Hippocampal formation (tissue), 2 donors: Measurements from ENCODE around the gene PDHX.
A peak's percentile ranks its signal among the peaks of the same experiment; 100 is the strongest.
"Not testable (repeated sequence)": the region's sequence is repeated elsewhere in the genome, so short reads cannot be mapped to it uniquely, and the experiment has no call there.

Experiments
- DNase-seq, 2 donors: peaks; one replicate each; lab custom pipeline; 2025; lab: John Stamatoyannopoulos, UW

Gene PDHX

DNA sequence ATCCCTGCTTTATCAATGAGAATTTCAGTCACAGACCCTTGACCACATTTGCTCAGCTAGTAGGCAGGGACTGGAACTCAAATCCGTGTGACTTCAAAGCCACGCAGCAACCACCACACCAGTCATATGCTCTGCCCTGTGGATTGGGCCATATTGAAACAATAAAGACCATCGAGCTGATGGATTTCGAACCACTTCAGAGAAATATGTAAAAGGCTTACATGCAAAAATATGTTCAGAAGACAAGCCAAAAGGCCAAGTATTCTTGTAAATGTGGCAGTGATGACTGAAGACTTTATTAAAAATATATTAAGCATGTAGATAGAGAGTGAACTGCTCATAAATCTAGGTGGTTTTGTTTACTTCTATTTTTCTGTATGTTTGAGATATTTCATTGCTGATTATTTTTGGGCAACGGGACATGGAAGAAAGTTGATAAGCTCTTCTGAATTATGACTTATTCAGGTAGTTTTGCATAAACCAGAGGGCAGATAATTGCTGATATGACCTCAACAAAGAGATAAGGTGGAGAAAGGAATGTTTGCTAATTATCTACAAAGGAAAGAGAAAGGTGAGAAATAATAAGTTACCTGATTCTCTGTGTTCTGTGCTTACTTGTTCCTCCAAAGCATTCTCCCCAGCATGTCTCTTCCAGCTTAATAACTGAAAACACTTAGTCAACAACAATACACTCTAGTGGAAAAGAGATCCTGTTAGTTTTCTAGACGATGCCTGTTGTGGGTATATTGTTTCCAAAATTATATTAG is 99.4 kb downstream of the PDHX start:
- no peak for DNase-seq

DNA sequence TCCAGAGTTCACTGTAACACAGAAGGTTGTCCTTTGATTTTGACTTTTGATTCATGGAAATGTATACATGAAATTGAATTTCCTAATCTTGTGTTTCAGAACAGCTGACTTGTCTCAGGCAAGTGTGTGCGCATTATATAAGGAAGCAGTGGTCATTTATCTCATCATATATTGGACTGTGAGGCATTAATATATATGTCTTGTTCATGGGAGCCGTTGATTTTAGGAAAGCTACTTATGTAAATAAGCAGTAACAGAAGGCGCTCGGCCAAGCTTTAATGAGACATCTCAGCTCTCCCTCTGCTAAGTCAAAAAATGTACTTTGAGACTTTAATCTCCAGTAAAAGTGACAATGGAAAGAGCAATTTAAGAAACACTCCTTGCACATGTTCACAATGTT is 100.5 kb downstream of the PDHX start:
- DNase-seq = no peak

DNA sequence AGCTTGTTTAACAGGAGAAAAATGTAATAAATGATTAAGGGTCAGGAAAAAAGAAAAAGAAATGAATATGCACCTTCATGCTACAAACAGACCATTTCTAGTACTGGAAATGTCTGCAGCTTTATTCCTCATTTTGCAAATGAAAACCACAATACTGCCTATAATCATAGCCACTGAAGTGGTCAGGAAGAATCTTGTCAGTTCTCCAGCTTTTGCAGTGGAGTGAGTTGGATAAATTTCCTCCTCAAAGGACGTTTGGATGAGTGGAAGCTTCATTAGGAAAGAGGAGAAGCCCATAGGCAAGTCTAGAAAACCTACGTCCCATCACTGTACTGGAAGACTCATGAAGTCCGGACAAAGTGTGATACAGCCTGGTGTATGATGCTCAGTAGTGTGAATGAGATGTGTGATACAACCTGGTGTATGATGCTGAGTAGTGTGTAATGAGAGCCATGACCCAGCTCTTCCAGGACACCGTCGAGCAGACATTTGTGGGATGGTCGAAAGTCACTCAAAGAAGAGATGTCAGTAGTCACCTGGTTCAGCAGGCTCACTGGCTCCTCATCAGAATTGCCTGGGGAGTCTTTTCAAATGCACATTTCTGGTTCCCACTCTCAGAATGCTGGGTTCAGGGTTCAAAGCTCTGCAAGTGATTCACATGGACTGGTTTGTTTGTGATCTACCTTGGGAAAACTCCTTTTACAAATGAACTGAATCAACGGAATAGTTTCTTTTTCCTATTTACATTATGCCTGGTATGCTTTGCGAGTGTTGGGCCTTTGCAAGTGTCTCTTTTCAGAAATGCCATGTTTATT is 101.3 kb downstream of the PDHX start:
- DNase-seq = no peak

DNA sequence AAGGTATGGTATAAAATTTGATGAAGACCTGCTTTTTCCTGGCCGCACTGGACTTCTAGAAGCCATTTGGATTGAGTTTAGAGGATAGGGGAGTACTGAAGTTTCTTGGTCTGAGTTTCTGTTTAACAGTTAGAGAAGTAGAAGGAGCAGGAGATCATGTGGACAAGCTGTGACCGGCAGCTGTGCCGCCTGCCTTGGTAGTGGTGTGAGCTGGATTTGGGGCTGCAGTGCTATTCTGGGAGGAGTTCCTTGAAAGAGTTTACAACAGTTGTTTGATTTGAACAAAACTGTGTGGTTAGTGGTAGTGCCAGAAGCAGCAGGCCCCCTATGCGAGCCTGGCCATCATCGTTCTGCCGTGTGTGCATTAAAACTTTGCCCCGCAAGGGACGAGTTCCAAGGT is 105.2 kb downstream of the PDHX start:
- DNase-seq = peak in 1 of 2 donors; percentile 34

DNA sequence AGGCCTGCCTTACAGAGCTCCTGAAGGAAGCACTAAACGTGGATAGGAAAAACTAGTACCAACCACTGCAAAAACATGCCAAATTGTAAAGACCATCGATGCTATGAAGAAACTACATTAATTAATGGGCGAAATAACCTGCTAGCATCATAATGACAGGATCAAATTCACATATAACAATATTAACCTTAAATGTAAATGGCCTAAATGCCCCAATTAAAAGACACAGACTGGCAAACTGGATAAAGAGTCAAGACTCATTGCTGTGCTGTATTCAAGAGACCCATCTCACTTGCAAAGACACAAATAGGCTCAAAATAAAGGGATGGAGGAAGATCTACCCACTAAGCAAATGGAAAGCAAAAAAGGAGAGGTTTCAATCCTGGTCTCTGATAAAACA is 107.5 kb downstream of the PDHX start:
- not testable (repeated sequence) for DNase-seq

DNA sequence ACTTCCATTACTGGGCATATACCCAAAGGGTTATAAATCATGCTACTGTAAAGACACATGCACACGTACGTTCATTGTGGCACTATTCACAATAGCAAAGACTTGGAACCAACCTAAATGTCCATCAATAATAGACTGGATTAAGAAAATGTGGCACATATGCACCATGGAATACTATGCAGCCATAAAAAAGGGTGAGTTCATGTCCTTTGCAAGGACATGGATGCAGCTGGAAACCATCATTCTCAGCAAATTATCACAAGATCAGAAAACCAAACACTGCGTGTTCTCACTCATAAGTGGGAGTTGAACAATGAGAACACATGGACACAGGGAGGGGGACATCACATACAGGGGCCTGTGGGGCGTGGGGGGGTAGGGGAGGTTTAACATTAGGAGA is 111.6 kb downstream of the PDHX start:
- DNase-seq = not testable (repeated sequence)

DNA sequence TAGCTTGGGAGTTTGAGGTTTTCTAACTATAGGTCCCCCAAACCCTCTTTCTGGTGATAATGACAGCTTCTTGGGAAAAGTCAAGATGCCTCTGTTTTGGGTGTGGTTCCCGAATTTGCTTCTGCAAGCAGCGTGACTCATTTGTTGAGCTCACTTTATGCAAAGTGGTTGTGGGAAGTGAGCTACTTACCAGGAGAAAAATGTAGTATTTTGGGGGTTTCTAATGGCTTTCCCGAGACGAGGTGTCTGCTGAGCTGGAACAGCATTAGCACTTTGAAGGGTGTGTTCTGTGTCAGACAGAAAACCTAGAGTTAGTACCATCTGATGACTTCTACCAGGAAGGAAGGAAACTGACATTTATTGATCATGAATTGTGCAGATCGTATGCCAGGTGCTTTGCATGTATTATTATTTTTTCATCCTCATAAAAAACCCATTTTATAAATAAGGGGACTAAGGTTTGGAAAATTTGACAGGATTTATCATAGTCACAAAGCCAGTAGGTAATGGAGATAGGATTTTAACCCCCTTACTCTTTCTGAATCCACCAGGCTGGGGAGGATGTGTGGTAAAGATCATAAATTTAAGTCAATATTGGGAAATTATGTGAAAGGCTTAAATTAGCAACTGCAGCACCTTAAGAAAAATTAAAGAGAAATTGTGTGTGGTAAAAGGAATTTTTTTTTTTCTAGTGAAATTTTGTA is 113.7 kb downstream of the PDHX start:
- DNase-seq = no peak

DNA sequence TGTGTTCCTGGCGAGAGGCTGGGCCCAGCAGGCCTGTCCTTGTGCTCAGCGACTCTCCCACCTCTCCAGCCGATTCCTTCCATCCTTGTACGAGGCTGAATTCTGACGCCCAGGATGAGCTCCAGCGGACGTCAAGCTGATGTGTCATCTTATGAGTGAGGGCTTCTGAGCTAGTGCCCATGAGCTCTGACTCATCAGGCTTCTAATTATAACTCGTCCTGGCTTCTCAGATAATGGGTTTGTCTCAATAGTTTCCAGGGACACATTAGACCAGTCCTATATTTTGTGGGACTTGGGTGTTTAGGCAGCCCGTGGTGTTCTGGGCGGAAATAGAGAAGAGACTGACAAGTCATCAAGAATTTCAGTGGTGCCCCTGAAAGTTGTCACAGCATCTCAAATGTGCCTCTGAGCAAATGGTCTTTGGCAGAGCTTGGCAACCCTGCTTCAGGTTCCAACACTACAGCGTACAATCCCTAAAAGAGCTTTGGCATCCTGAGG is 114.3 kb downstream of the PDHX start:
- no peak for DNase-seq

DNA sequence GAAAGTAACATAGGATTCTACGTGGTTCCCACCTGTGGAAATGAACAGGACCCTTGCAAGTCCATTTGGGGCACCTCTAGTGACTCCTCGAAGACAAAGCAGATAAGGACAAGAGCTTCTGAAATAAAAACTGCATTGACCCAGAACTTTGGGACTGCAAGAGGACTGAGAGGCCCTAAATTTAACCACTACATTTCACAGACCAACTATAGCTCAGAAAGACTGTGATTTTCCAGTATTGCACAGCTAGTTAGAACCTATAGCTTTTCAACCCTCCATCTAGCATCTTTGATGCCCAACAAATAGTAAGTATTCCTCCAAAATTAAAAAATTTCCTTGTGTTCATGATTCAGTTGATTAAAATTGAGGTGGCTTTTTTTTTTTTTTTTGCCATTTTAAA is 114.9 kb downstream of the PDHX start:
- DNase-seq = no peak

DNA sequence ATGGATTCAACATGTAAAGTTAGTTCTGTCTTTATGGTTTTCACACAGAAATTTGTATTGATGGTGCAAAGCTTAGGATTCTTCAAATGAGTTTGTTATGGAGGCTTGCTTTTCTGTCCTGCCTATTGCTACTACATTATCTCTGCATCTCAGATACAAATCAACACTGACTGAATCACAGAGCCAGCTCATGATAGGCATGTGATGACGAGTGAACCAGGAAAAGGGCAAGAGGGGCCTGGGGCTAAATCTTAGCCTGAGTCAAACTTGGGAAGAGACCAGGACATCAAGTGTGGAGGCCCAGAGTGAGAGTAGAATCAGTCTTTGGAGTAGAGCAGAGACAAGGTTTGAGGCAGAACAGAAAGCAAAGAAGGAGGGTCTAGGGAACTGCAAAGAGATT is 115.4 kb downstream of the PDHX start:
- DNase-seq = no peak

DNA sequence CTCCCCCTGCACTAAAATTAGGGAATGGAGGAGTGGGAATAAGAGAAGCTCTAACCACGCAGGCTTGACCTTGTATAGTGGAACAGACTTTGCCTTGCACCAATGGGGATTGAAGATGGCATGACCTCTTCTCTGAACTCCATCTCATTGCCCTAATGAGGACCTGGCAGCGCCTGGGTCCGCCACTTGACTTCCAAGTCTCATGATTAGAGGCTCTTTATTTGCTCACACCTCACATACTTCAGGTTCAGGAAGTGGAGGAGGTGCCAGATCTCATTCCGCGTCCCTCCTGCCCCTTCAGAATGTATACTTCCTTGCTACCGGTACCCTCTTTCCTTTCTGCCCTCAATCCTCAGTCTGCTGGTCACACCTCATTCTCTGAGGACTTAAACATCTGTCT is 116.6 kb downstream of the PDHX start:
- no peak for DNase-seq

DNA sequence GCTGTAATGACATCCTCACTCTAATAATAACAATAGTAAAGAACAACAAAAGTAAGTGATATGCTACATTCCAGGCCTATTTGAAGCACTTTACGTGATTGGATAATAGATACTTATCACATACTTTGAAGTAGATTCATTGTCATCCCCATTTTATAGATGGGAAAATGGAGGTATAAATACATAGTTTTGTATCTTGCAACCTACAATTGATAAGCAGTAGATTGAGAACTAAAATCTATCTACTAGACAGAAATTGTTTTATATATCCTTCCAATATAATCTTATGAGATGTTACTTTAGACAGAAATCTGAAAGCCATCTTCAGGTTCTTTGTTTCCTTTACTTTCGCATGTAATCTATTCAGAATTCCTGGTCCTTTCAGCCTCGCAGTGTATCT is 118.0 kb downstream of the PDHX start:
- DNase-seq = no peak

DNA sequence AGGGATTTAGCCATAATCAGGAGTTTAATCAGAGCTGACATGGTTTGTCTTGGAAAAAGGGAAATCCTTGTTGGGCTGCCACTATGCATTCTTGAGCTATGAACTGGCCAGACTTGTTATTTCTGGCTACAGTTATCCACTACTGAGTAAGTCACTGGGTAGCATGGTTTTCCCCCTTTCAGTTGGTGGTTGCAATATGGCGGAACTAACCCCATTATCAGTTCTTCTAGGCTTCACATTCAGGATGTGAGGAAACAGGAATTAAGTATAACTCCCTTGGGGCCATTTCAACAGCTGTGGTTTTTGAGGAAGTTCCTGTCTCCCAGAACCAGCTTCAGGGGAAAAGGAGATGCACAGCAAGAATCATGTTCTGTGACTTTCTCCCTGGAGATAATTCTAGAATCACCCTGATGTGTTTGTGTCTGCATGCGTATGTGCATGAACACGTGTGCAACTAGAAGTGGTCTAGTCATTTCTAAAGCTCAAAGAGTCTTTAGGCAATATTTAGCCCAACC is 119.5 kb downstream of the PDHX start:
- DNase-seq = no peak

DNA sequence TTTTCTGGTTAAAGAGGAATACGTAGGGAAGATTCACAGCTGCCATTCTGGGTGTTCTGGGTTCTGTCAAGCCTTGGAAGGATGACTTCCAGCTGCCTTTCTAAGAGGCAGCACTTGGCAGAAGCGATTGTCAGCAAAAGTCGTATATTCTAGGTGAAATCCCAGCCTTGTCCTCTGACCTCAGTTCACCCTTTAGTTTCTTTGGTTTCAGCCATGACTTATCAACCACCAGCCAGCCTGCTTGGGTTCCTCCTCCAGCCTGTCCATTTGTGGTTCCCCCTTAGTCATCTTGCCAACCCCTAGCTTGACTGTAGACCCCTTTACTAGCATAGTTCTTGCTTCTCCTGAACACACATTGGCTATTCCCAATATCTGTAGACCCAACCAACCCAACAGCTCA is 120.2 kb downstream of the PDHX start:
- DNase-seq = no peak

DNA sequence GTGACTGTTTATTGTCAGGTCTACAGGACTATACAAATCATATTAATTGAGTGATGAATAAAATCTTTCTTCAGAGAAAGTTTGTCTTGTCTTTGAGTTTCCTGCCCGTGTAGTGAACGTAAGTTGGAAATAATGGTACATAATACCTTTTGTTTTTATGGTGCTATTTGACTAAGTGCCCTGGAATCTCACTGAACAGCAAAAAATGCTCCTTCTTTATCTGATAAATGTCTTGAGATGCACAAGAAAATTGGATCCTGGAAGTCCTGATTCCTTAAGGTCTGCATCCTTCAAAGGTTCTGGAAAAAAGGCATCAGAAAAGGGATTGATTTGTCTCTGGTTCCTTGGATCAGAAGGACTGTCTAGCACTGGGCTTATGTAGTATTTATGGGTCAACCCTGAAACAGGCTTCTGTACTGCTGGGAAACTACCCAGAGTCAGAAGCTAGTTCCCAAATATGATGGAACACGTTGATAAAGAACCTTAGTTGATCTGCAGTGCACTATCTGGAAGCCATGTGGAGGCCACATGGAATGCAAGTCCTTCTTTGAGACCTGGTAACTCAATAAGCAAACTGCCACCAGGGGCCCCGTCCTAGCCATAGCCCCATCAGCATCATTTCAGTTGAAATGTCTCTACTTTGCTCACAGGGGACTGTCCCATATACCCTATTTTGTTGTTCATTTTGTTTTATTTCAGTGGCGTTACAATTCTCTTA is 122.0 kb downstream of the PDHX start:
- no peak for DNase-seq

DNA sequence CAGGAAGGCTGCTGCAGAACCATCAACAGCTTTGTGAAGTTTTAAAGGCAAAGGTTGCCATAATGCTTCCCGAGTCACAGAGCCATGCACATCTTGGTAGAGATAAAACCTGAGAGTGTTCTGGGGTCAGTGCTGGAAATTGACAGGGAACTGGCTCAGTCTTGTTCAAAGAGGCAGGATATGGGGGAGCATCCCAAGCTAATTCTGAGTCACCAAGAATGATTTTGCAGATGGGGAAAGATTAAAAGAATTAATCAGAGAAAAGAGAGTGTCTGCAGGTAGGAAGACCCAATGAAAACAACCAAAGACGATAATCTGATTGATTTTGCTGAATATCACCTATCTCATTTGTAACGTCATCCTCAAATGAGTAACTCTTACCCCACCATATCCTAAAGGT is 122.7 kb downstream of the PDHX start:
- no peak for DNase-seq

DNA sequence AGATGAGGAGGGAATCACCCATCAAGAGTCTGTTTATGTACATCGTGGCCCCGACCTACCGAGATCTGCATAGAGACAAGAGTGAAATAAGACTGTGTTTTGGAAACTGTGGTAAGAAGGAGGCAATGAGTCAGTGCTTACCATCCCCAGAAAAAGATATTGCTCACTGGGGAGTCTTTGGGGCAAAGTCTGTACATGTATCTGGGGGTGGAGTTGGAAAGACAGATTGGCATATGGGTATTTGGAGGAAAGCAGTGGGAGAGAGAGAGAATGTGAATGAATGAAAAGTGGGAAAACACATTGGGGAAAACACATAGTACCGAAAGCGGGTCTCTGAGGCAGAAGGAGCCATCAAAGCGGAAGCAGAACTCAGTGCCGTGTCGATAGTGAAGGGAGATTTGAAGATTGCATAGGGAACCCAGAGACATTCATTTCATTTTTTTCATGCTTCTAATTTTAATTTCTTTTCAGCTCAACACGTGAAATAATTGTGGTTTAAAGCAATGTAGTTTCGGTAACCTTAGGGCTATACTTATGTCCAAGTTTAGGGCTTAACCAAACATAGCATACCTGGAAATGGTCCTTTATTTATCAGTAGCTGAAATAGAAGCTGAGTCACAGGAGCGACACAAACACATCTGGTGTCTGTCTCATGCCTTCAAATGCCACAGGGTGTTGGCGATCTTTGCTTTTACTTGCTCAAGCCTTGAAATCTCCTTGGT is 124.0 kb downstream of the PDHX start:
- no peak for DNase-seq

DNA sequence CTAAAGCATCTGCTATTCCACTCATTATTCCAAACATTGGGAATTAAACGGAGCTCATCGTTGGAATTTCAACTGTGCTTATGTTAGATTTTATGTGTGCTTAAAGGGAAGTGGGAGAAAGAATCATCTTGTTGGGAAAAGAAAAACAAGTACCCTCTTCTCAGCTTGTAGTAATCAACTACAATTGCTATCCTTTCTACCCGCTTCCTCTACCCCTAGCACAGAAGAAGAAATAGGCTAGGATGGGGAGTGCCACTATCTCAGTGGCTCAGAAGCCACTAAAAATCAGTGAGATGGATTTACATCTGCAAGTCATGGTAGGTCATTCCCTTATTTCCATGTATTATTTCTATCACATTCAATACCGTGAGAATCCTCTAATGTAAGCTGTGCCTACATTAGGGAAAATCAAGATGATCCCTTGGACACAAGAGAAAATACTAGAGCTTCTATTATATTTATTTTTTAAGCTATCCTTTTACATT is 124.7 kb downstream of the PDHX start:
- DNase-seq = no peak

DNA sequence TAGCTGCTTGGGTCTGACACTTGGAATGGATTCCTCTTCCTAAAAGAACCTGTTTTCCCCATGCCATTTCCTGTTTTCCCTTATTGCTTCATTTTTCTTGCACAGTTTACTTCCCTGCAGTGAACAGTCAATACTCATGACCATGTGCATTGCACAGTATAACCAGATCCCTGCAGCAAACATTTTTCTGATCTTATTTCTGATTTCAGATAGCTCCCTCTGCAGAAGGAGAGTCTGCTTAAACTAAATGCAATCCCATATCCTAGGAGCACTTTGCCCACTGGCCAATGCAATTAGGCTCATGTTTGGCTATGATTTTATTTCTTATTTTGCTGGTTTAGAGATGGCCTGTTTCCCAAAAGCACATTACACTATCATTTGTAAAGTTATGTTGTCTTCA is 125.8 kb downstream of the PDHX start:
- no peak for DNase-seq

DNA sequence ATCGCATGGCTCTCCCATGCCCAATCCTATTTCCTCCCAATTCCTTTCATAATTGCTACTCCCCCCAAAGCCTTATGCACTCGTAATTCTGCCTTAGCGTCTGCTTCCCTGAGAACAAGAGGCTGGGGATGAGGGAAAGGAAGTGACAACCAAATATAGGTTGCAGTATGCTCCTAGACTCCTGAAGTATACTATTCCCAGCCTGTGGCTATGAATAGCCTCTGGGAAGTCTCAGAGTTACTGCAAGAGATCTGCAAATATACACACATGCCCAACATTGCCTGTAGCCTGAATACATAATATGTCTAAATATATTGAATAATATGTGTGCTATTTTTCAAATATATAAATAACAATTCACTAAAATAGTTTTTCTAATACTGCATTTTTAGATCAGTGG is 126.5 kb downstream of the PDHX start:
- no peak for DNase-seq

DNA sequence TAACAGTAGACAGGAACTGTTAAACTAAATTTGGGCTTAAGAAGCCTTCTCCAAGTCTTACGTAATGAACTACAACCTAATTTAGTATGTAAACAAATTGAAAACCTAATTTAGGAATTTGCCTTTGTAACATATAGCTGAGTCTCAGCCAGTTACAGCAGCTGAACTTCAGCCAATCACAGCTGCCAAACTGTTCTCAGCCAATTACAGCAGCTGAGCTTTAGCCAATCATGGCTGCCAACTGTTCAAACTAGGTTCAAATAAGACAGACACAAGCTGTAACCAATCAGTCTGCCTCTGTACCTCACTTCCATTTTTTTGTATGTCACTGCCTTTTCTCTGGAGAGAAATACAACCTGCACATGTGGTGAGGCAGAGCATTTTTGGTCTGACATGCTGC is 127.5 kb downstream of the PDHX start:
- DNase-seq = no peak
